HepG2 (cell line): ENCODE results near the gene DCTN1. TPM values are rescaled to one million over a fixed set of nuclear protein-coding genes. Genes with fewer than 3 reads are reported as not detected.
A peak's percentile ranks its signal among the peaks of the same experiment; 100 is the strongest.

Experiments used
- ATAC-seq: fragments of 200-7000 bp; cut with Tn5 transposase; 3 replicates; pipeline ENCODE4 v1.9.1; 2020; ENCODE audit warnings: mild to moderate bottlenecking, moderate library complexity
- BruUV-seq: library from RNA; stranded (reverse); fragments of 400-500 nt; replicated peaks from 2 replicates; lab custom pipeline; 2021; lab: Mats Ljungman, UMichigan
- CTCF ChIA-PET: fragments of 300-600 bp; formaldehyde crosslinking; extraction: SDS; loops from one replicate; lab custom pipeline; 2021; ENCODE audit warnings: low total read pairs, inconsistent platforms, low intra/inter-chr PET ratio; lab: Yijun Ruan, JAX
- POLR2A ChIA-PET: fragments of 350-600 bp; sonication (Branson Sonifier 250); formaldehyde crosslinking; loops from one replicate; lab custom pipeline; 2020; ENCODE audit warnings: antibody characterized with exemption, inconsistent platforms; lab: Yijun Ruan, JAX
- DNase-seq: peaks from one replicate; pipeline ENCODE4 v3.0.0-alpha.2; 2015; ENCODE audit warnings: low spot score
- FAIRE-seq: peaks from 3 replicates; lab custom pipeline; 2011; peaks lifted over from hg19 to GRCh38; lab: Jason Lieb, UNC
- H2AFZ ChIP-seq: one replicate; pipeline ENCODE4 v1.6.1; 2011; ENCODE audit warnings: low read length, inconsistent platforms
- H3K27ac ChIP-seq: fragments of 300-600 bp; 3 replicates; pipeline ENCODE4 v1.8.0; 2011; ENCODE audit warnings: mixed run types, mild to moderate bottlenecking, mixed read lengths, low read length, inconsistent platforms; ENCODE audit not compliant: insufficient read depth; ENCODE audit errors: extremely low read length
- H3K27me3 ChIP-seq, 2 experiments: fragments of 200-600 bp in 1 of 2; 2 replicates in 1 of 2; 3 replicates in 1 of 2; pipeline versions ENCODE4 v1.6.0 to v1.8.0; 2011; ENCODE audit warnings: low read length in 2 of 2, mild to moderate bottlenecking in 2 of 2, moderate library complexity in 2 of 2, inconsistent platforms in 1 of 2; ENCODE audit not compliant: insufficient read depth in 2 of 2, control insufficient read depth in 1 of 2
- H3K36me3 ChIP-seq, 2 experiments: fragments of 200-600 bp in 1 of 2; replicated peaks in 1 of 2; 2 replicates in 1 of 2; 3 replicates in 1 of 2; pipeline versions ENCODE4 v1.5.1 to v1.8.0; 2011; ENCODE audit warnings: low read length in 2 of 2, inconsistent platforms in 1 of 2; ENCODE audit not compliant: insufficient read depth in 2 of 2, control insufficient read depth in 1 of 2
- H3K4me1 ChIP-seq: 2 replicates; pipeline ENCODE4 v1.5.1; 2012; ENCODE audit warnings: low read length, inconsistent platforms; ENCODE audit not compliant: insufficient read depth
- H3K4me2 ChIP-seq: 2 replicates; pipeline ENCODE4 v1.6.0; 2011; ENCODE audit warnings: low read depth, low read length, inconsistent platforms
- H3K4me3 ChIP-seq, 3 experiments: fragments of 200-600 bp in 1 of 3; sonication (generic), shearing (Covaris generic) in 1 of 3; replicated peaks in 1 of 3; 2 replicates each; pipeline ENCODE4 v1.5.1; 2011 to 2016; ENCODE audit warnings: low read length in 3 of 3, inconsistent platforms in 2 of 3, low read depth in 2 of 3, mild to moderate bottlenecking in 2 of 3, control low read depth in 1 of 3, mixed read lengths in 1 of 3; ENCODE audit not compliant: insufficient read depth in 1 of 3
- H3K79me2 ChIP-seq: one replicate; pipeline ENCODE4 v1.6.1; 2011; ENCODE audit warnings: low read length, inconsistent platforms; ENCODE audit not compliant: insufficient read depth
- H3K9ac ChIP-seq: 2 replicates; pipeline ENCODE4 v1.6.0; 2011; ENCODE audit warnings: mild to moderate bottlenecking, low read depth, low read length, inconsistent platforms; ENCODE audit not compliant: insufficient read depth
- H3K9me3 ChIP-seq: 2 replicates; pipeline ENCODE4 v1.5.1; 2012; ENCODE audit warnings: mild to moderate bottlenecking, low read length
- H4K20me1 ChIP-seq: 2 replicates; pipeline ENCODE4 v1.6.0; 2011; ENCODE audit warnings: inconsistent platforms, mild to moderate bottlenecking, low read length, moderate library complexity; ENCODE audit not compliant: insufficient read depth
- ATF1 ChIP-seq: IDR thresholded peaks from 2 replicates; pipeline ENCODE4 v1.6.1; 2016; ENCODE audit warnings: mild to moderate bottlenecking, control low read depth
- DPF2 ChIP-seq: sonication (generic); formaldehyde crosslinking; IDR thresholded peaks from 2 replicates; pipeline ENCODE4 v1.4.0; 2020; ENCODE audit warnings: mild to moderate bottlenecking, low read depth, missing genetic modification reagents, borderline replicate concordance
- HOXA7 ChIP-seq: sonication (generic); formaldehyde crosslinking; IDR thresholded peaks from 2 replicates; pipeline ENCODE4 v1.8.1; 2022; ENCODE audit warnings: mild to moderate bottlenecking, missing genetic modification reagents, moderate library complexity
- KLF6 ChIP-seq: IDR thresholded peaks from 2 replicates; pipeline ENCODE4 v1.8.0; 2016; ENCODE audit warnings: missing biosample characterization, missing genetic modification reagents
- KLF9 ChIP-seq: IDR thresholded peaks from 2 replicates; pipeline ENCODE4 v1.6.1; 2016; ENCODE audit warnings: low read depth
- MATR3 ChIP-seq: sonication (generic); formaldehyde crosslinking; IDR thresholded peaks from 2 replicates; pipeline ENCODE4 v1.4.0; 2020; ENCODE audit warnings: missing genetic modification reagents
- MXD3 ChIP-seq: IDR thresholded peaks from 2 replicates; pipeline ENCODE4 v1.6.1; 2016; ENCODE audit warnings: mild to moderate bottlenecking, missing biosample characterization, missing genetic modification reagents
- NFYB ChIP-seq: sonication (generic); formaldehyde crosslinking; IDR thresholded peaks from 2 replicates; pipeline ENCODE4 v1.4.0; 2020; ENCODE audit warnings: missing genetic modification reagents
- NFYC ChIP-seq: IDR thresholded peaks from 2 replicates; pipeline ENCODE4 v1.6.1; 2016; ENCODE audit warnings: missing genetic modification reagents, missing compliant biosample characterization
- REL ChIP-seq: sonication (generic); formaldehyde crosslinking; conservative IDR thresholded peaks from 2 replicates; pipeline ENCODE4 v1.8.0; 2022; ENCODE audit warnings: mild to moderate bottlenecking, missing genetic modification reagents, moderate library complexity
- SRY ChIP-seq: sonication (generic); formaldehyde crosslinking; IDR thresholded peaks from 2 replicates; pipeline ENCODE4 v1.8.0; 2022; ENCODE audit warnings: mild to moderate bottlenecking, missing genetic modification reagents
- SUZ12 ChIP-seq: fragments of 150-350 bp; IDR thresholded peaks from 2 replicates; pipeline ENCODE4 v1.6.1; 2014; ENCODE audit warnings: low read depth, low read length
- TIGD3 ChIP-seq: sonication (generic); formaldehyde crosslinking; IDR thresholded peaks from 2 replicates; pipeline ENCODE4 v1.5.1; 2020; ENCODE audit warnings: mild to moderate bottlenecking, missing genetic modification reagents, borderline replicate concordance
- ZBTB2 ChIP-seq: sonication (generic); formaldehyde crosslinking; IDR thresholded peaks from 2 replicates; pipeline ENCODE4 v1.8.0; 2022; ENCODE audit warnings: low read depth, missing genetic modification reagents
- ZNF232 ChIP-seq: sonication (generic); formaldehyde crosslinking; IDR thresholded peaks from 2 replicates; pipeline ENCODE4 v1.4.0; 2020; ENCODE audit warnings: missing genetic modification reagents, borderline replicate concordance
- ZNF672 ChIP-seq: sonication (generic); formaldehyde crosslinking; IDR thresholded peaks from 2 replicates; pipeline ENCODE4 v1.8.1; 2022; ENCODE audit warnings: missing genetic modification reagents
- ZNF691 ChIP-seq: sonication (generic); formaldehyde crosslinking; IDR thresholded peaks from 2 replicates; pipeline ENCODE4 v1.4.0; 2020; ENCODE audit warnings: missing genetic modification reagents, low read depth, mild to moderate bottlenecking, borderline replicate concordance
- ZNF747 ChIP-seq: sonication (generic); formaldehyde crosslinking; IDR thresholded peaks from 2 replicates; pipeline ENCODE4 v1.8.1; 2023; ENCODE audit warnings: missing genetic modification reagents, mild to moderate bottlenecking, borderline replicate concordance
- whole genome bisulfite sequencing: methylation state at CpG from one replicate; pipeline ENCODE4 v1.1.6; 2017; ENCODE audit warnings: low lambda C conversion rate; 5-methylcytosine and 5-hydroxymethylcytosine counted together
- in situ Hi-C: cut with HindIII; loops from 2 replicates; pipeline ENCODE4 v1.10.0; 2017; ENCODE audit warnings: low pct_unique_long_range_greater_than_20kb; ENCODE audit not compliant: extremely low pct_ligation_motif_present
- intact Hi-C: fragments of 100-400 bp; cut with micrococcal nuclease; formaldehyde crosslinking; loops from one replicate; pipeline ENCODE4 v1.10.0; 2022; ENCODE audit not compliant: unreplicated experiment
- polyA plus RNA-seq, 8 experiments: library from polyadenylated mRNA; depleted of rRNA in 3 of 8; stranded (reverse) in 7 of 8; unstranded in 1 of 8; fragments of >200 nt; fragmentation: Illumina TruSeq in 4 of 8; extraction: Trizol in 4 of 8; gene quantifications; 2 replicates each; pipeline versions ENCODE4 v1.2.1 to v1.2.3, GENCODE V29; 2011 to 2016; ENCODE audit warnings: low read depth in 4 of 8, missing spikeins in 1 of 8, mixed read lengths in 1 of 8; ENCODE audit not compliant: insufficient read depth in 1 of 8
- total RNA-seq, 5 experiments: library from RNA; depleted of rRNA; stranded (reverse); fragments of >200 nt; fragmentation: Illumina TruSeq; extraction: Trizol; gene quantifications; 2 replicates each; pipeline ENCODE4 v1.2.3, GENCODE V29; 2016; ENCODE audit warnings: low read depth in 1 of 5

The DCTN1 gene
- total and polyA plus RNA-seq, 2 of the 13 experiments (the other 11 are each of a cell fraction or from before 2014, with no cell fraction given) = 73.2 to 122 TPM

GRCh38 chr2:74321737-74322136 lies 58.4 kb downstream of the DCTN1 start:
- ATAC-seq (no peak), FAIRE-seq (no peak), DNase-seq (no peak)
- Histone ChIP-seq H3K4me2 (no peak overlapping the region), H3K9me3 (no peaks in the 10 kb centered on the region), H3K27ac (no peak overlapping the region), H3K9ac (no peak overlapping the region), H3K4me3 (no peak overlapping the region), H2AFZ (no peak overlapping the region), H3K27me3 (no peaks in the 10 kb centered on the region), H3K79me2 (no peaks in the 10 kb centered on the region), H4K20me1 (no peaks in the 10 kb centered on the region), H3K4me1 (peaks cover 8% of the 10 kb centered on the region; the same call in 1 of the 2 replicates), H3K36me3 (no peaks in the 10 kb centered on the region)
- ChIA-PET POLR2A (no interaction called here), CTCF (no interaction called here)
- WGBS = 56% methylated on average over 2 of the region's 2 CpGs
- TF ChIP-seq NFYB (CRISPR knock-in tag) (peak; percentile 70), DPF2 (CRISPR knock-in tag) (no peak), NFYC (CRISPR knock-in tag) (peak; percentile 38; the same call in 1 of the 2 replicates), HOXA7 (CRISPR knock-in tag) (no peak), SUZ12 (no peak), SRY (CRISPR knock-in tag) (no peak), REL (CRISPR knock-in tag) (no peak), MATR3 (CRISPR knock-in tag) (no peak)
- BruUV-seq = no TSS peak
- intact Hi-C loops (no loop called here), in situ Hi-C loops (no loop called here)

GRCh38 chr2:74317701-74318100 lies 62.4 kb downstream of the DCTN1 start:
- DNase-seq (no peak), ATAC-seq (no peak), FAIRE-seq (peak; percentile 60)
- Histone ChIP-seq H3K4me1 (peaks cover 14% of the 10 kb centered on the region; the same call in 1 of the 2 replicates), H3K79me2 (no peaks in the 10 kb centered on the region), H3K4me2 (no peak overlapping the region), H2AFZ (no peak overlapping the region), H3K27me3 (no peaks in the 10 kb centered on the region), H3K27ac (no peak overlapping the region), H3K9me3 (no peaks in the 10 kb centered on the region), H3K36me3 (no peaks in the 10 kb centered on the region), H3K9ac (no peak overlapping the region), H4K20me1 (no peaks in the 10 kb centered on the region), H3K4me3 (no peak overlapping the region)
- no TSS peak for BruUV-seq
- CTCF ChIA-PET = no interaction called here
- in situ Hi-C loops (no loop called here), intact Hi-C loops (no loop called here)
- POLR2A ChIA-PET = no interaction called here
- TF ChIP-seq KLF9 (CRISPR knock-in tag) = no peak
- TF ChIP-seq TIGD3 (CRISPR knock-in tag) = no peak
- TF ChIP-seq ZNF232 = no peak
- TF ChIP-seq ZNF691 = no peak
- TF ChIP-seq ATF1 (CRISPR knock-in tag) = no peak
- no peak for TF ChIP-seq ZBTB2 (CRISPR knock-in tag)
- no peak for TF ChIP-seq ZNF672 (CRISPR knock-in tag)
- no peak for TF ChIP-seq MXD3 (CRISPR knock-in tag)
- TF ChIP-seq ZNF747 (CRISPR knock-in tag) = no peak
- TF ChIP-seq KLF6 (CRISPR knock-in tag) = no peak
